Endodermal cell (in vitro differentiated cells): ENCODE measurements around the gene DGKA. TPM values are rescaled to one million over a fixed set of nuclear protein-coding genes. Genes with fewer than 3 reads are reported as not detected.

ENCODE experiments used
- DNase-seq: peaks from one replicate; pipeline ENCODE4 v3.0.0-alpha.2; 2017
- H3K27ac ChIP-seq: 2 replicates; pipeline ENCODE4 v1.5.1; 2013; ENCODE audit warnings: mild to moderate bottlenecking, low read depth, low read length, moderate library complexity
- H3K27me3 ChIP-seq: 2 replicates; pipeline ENCODE4 v1.6.1; 2013; ENCODE audit warnings: mild to moderate bottlenecking, low read length, moderate library complexity; ENCODE audit not compliant: insufficient read depth, control insufficient read depth, poor library complexity, severe bottlenecking
- H3K36me3 ChIP-seq: 2 replicates; pipeline ENCODE4 v1.7.0; 2013; ENCODE audit warnings: mild to moderate bottlenecking, low read length, moderate library complexity; ENCODE audit not compliant: control insufficient read depth, insufficient read depth
- H3K4me1 ChIP-seq: one replicate; pipeline ENCODE4 v1.7.0; 2013; ENCODE audit warnings: low read length; ENCODE audit not compliant: control insufficient read depth, insufficient read depth
- H3K4me3 ChIP-seq: 2 replicates; pipeline ENCODE4 v1.5.1; 2013; ENCODE audit warnings: mild to moderate bottlenecking, low read length, moderate library complexity
- H3K9ac ChIP-seq: 2 replicates; pipeline ENCODE4 v1.6.1; 2013; ENCODE audit warnings: mild to moderate bottlenecking, low read length, moderate library complexity; ENCODE audit not compliant: poor library complexity, severe bottlenecking; ENCODE audit errors: extremely low read depth
- H3K9me3 ChIP-seq: 2 replicates; pipeline ENCODE4 v1.6.1; 2013; ENCODE audit warnings: mild to moderate bottlenecking, low read length, moderate library complexity; ENCODE audit not compliant: control insufficient read depth
- H3K27ac Mint-ChIP-seq: 2 replicates; pipeline ENCODE4 v1.8.0; 2020; ENCODE audit warnings: mixed read lengths
- H3K27me3 Mint-ChIP-seq: 2 replicates; pipeline ENCODE4 v1.8.0; 2021; ENCODE audit warnings: mild to moderate bottlenecking, mixed read lengths; ENCODE audit not compliant: insufficient read depth
- H3K36me3 Mint-ChIP-seq: 2 replicates; pipeline ENCODE4 v1.8.0; 2020; ENCODE audit warnings: low read depth, mixed read lengths
- H3K4me1 Mint-ChIP-seq: 2 replicates; pipeline ENCODE4 v1.8.0; 2020; ENCODE audit warnings: mixed read lengths
- H3K4me3 Mint-ChIP-seq: 2 replicates; pipeline ENCODE4 v1.8.0; 2020; ENCODE audit warnings: mild to moderate bottlenecking, moderate library complexity, mixed read lengths
- H3K9me3 Mint-ChIP-seq: 2 replicates; pipeline ENCODE4 v1.8.0; 2020; ENCODE audit warnings: mild to moderate bottlenecking, mixed read lengths
- WGBS, 2 experiments: methylation state at CpG; one replicate each; pipeline versions ENCODE4 v1.1.5 to v1.1.7; 2013; ENCODE audit warnings: missing lambda C conversion rate in 2 of 2, mixed read lengths in 1 of 2; ENCODE audit not compliant: insufficient coverage in 1 of 2, insufficient read length in 1 of 2; 5-methylcytosine and 5-hydroxymethylcytosine counted together
- total RNA-seq, 2 donors: library from RNA; stranded (reverse); fragmentation: NEBNext Ultra II Directional in 1 of 2; extraction: Animal tissue kit (Norgen Biotek cat#: 25700) in 1 of 2; gene quantifications; 2 replicates in 1 of 2; 3 replicates in 1 of 2; pipeline ENCODE4 v1.2.1, GENCODE V29; 2021
- TF ChIP-seq, protein P1 (sequence below): fragments of 200-600 bp; sonication (generic); conservative IDR thresholded peaks from 2 replicates; pipeline ENCODE4 v1.5.0; 2021; ENCODE audit warnings: antibody characterized with exemption, mild to moderate bottlenecking

Gene DGKA
- total RNA-seq, 2 donors from 2014 or later, result 10.2 to 11.1 TPM

- H3K4me3 Mint-ChIP-seq, result no peak overlapping the region
- Histone ChIP-seq H3K4me3 (no peak overlapping the region), H3K36me3 (no peaks in the 10 kb centered on the region), H3K27me3 (peaks cover 4% of the 10 kb centered on the region), H3K9me3 (no peaks in the 10 kb centered on the region), H3K4me1 (no peaks in the 10 kb centered on the region), H3K27ac (no peak overlapping the region), H3K9ac (no peak overlapping the region)
- H3K27me3 Mint-ChIP-seq, result peaks cover 19% of the 10 kb centered on the region
- no peaks in the 10 kb centered on the region for H3K36me3 Mint-ChIP-seq
- no peak for DNase-seq
- peaks cover 7% of the 10 kb centered on the region for H3K4me1 Mint-ChIP-seq
- no peaks in the 10 kb centered on the region for H3K9me3 Mint-ChIP-seq
- 80 to 88% methylated on average over 1 to 4 of the region's 4 CpGs for WGBS, 2 experiments
- H3K27ac Mint-ChIP-seq, result no peak overlapping the region
- TF ChIP-seq, protein P1, sequence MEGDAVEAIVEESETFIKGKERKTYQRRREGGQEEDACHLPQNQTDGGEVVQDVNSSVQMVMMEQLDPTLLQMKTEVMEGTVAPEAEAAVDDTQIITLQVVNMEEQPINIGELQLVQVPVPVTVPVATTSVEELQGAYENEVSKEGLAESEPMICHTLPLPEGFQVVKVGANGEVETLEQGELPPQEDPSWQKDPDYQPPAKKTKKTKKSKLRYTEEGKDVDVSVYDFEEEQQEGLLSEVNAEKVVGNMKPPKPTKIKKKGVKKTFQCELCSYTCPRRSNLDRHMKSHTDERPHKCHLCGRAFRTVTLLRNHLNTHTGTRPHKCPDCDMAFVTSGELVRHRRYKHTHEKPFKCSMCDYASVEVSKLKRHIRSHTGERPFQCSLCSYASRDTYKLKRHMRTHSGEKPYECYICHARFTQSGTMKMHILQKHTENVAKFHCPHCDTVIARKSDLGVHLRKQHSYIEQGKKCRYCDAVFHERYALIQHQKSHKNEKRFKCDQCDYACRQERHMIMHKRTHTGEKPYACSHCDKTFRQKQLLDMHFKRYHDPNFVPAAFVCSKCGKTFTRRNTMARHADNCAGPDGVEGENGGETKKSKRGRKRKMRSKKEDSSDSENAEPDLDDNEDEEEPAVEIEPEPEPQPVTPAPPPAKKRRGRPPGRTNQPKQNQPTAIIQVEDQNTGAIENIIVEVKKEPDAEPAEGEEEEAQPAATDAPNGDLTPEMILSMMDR, result no peak
These were observed 11.1 kb downstream of the DGKA start for GRCh38 chr12:55942055-55942454.

GRCh38 chr12:55942577-55943136, 11.7 kb downstream of the DGKA start:
- H3K27me3 Mint-ChIP-seq, result peaks cover 14% of the 10 kb centered on the region
- H3K4me1 Mint-ChIP-seq, result peaks cover 7% of the 10 kb centered on the region
- Histone ChIP-seq H3K9ac (no peak overlapping the region), H3K27me3 (peaks cover 4% of the 10 kb centered on the region), H3K4me1 (no peaks in the 10 kb centered on the region), H3K9me3 (no peaks in the 10 kb centered on the region), H3K4me3 (no peak overlapping the region), H3K27ac (no peak overlapping the region), H3K36me3 (no peaks in the 10 kb centered on the region)
- no peaks in the 10 kb centered on the region for H3K9me3 Mint-ChIP-seq
- no peak for DNase-seq
- WGBS, 2 experiments, result 93 to 100% methylated on average over 1 of the region's 1 CpG
- TF ChIP-seq, protein P1, result no peak
- no peak overlapping the region for H3K4me3 Mint-ChIP-seq
- no peaks in the 10 kb centered on the region for H3K36me3 Mint-ChIP-seq
- no peak overlapping the region for H3K27ac Mint-ChIP-seq

DNA sequence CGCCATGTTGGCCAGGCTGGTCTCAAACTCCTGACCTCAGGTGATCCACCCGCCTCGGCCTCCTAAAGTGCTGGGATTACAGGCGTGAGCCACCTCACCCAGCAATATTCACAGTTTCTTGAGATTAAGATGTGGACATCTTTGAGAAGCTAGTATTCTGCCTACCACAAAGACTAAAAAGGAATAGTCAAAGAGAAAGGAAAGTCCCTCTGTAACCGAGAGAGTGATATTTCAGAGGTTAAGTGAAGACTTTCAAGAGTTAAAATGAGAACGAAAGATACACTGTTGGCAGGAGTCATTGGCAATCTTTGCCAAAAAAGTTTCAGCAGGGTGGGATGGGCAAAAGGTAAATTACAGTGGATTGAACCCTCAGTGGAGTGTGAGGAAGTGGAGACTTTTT, 15.6 kb downstream of the DGKA start:
- 93 to 97% methylated on average over 2 to 3 of the region's 6 CpGs for WGBS, 2 experiments
- Histone ChIP-seq H3K4me3 (no peak overlapping the region), H3K9ac (no peak overlapping the region), H3K36me3 (no peaks in the 10 kb centered on the region), H3K27me3 (no peaks in the 10 kb centered on the region), H3K27ac (no peak overlapping the region), H3K9me3 (no peaks in the 10 kb centered on the region), H3K4me1 (no peaks in the 10 kb centered on the region)
- Mint-ChIP-seq H3K4me1 (no peaks in the 10 kb centered on the region), H3K9me3 (no peaks in the 10 kb centered on the region), H3K27me3 (peaks cover 3% of the 10 kb centered on the region), H3K27ac (no peak overlapping the region), H3K36me3 (no peaks in the 10 kb centered on the region), H3K4me3 (no peak overlapping the region)
- no peak for DNase-seq
- TF ChIP-seq, protein P1, result no peak
